Measurements from ENCODE around the gene MDM2. TPM values are rescaled to one million over a fixed set of nuclear protein-coding genes. Genes with fewer than 3 reads are reported as not detected.

Gene MDM2
- 10 to 100 TPM; 49.2 to 76.8 (median 74.6) TPM for polyA plus RNA-seq (ENCODE audit: insufficient read length in 3 of 3)
- long read RNA-seq, donor 1, full-length matches to known transcripts: 6 of 12 reads
- long read RNA-seq, donor 1, partial matches to known transcripts: 6 of 12 reads
- long read RNA-seq, donor 1, other reads (novel, unspliced or antisense): 0 of 12 reads
- long read RNA-seq, donor 2, full-length matches to known transcripts: 1 of 1 reads
- long read RNA-seq, donor 2, partial matches to known transcripts: 0 of 1 reads
- long read RNA-seq, donor 2, other reads (novel, unspliced or antisense): 0 of 1 reads
- long read RNA-seq, donor 3, full-length matches to known transcripts: 1 of 1 reads
- long read RNA-seq, donor 3, partial matches to known transcripts: 0 of 1 reads
- long read RNA-seq, donor 3, other reads (novel, unspliced or antisense): 0 of 1 reads
- long read RNA-seq, donor 4, full-length matches to known transcripts: 4 of 4 reads
- long read RNA-seq, donor 4, partial matches to known transcripts: 0 of 4 reads
- long read RNA-seq, donor 4, other reads (novel, unspliced or antisense): 0 of 4 reads
- long read RNA-seq, donor 5, full-length matches to known transcripts: 2 of 2 reads
- long read RNA-seq, donor 5, partial matches to known transcripts: 0 of 2 reads
- long read RNA-seq, donor 5, other reads (novel, unspliced or antisense): 0 of 2 reads
- long read RNA-seq, donor 6, full-length matches to known transcripts: 6 of 6 reads
- long read RNA-seq, donor 6, partial matches to known transcripts: 0 of 6 reads
- long read RNA-seq, donor 6, other reads (novel, unspliced or antisense): 0 of 6 reads
- long read RNA-seq, donor 7, full-length matches to known transcripts: 7 of 15 reads
- long read RNA-seq, donor 7, partial matches to known transcripts: 8 of 15 reads
- long read RNA-seq, donor 7, other reads (novel, unspliced or antisense): 0 of 15 reads
- long read RNA-seq, donor 8, full-length matches to known transcripts: 5 of 5 reads
- long read RNA-seq, donor 8, partial matches to known transcripts: 0 of 5 reads
- long read RNA-seq, donor 8, other reads (novel, unspliced or antisense): 0 of 5 reads
- long read RNA-seq, donor 9, full-length matches to known transcripts: 5 of 5 reads
- long read RNA-seq, donor 9, partial matches to known transcripts: 0 of 5 reads
- long read RNA-seq, donor 9, other reads (novel, unspliced or antisense): 0 of 5 reads
- long read RNA-seq, donor 10, full-length matches to known transcripts: 5 of 20 reads
- long read RNA-seq, donor 10, partial matches to known transcripts: 15 of 20 reads
- long read RNA-seq, donor 10, other reads (novel, unspliced or antisense): 0 of 20 reads
- long read RNA-seq, donor 11, full-length matches to known transcripts: 3 of 3 reads
- long read RNA-seq, donor 11, partial matches to known transcripts: 0 of 3 reads
- long read RNA-seq, donor 11, other reads (novel, unspliced or antisense): 0 of 3 reads
- long read RNA-seq, donor 12, full-length matches to known transcripts: 5 of 5 reads
- long read RNA-seq, donor 12, partial matches to known transcripts: 0 of 5 reads
- long read RNA-seq, donor 12, other reads (novel, unspliced or antisense): 0 of 5 reads
- long read RNA-seq, donor 13, full-length matches to known transcripts: 4 of 4 reads
- long read RNA-seq, donor 13, partial matches to known transcripts: 0 of 4 reads
- long read RNA-seq, donor 13, other reads (novel, unspliced or antisense): 0 of 4 reads
- long read RNA-seq, donor 14: 0 reads
- long read RNA-seq, donor 15, full-length matches to known transcripts: 7 of 19 reads
- long read RNA-seq, donor 15, partial matches to known transcripts: 12 of 19 reads
- long read RNA-seq, donor 15, other reads (novel, unspliced or antisense): 0 of 19 reads
- long read RNA-seq, donor 16, full-length matches to known transcripts: 3 of 10 reads
- long read RNA-seq, donor 16, partial matches to known transcripts: 7 of 10 reads
- long read RNA-seq, donor 16, other reads (novel, unspliced or antisense): 0 of 10 reads

DNA sequence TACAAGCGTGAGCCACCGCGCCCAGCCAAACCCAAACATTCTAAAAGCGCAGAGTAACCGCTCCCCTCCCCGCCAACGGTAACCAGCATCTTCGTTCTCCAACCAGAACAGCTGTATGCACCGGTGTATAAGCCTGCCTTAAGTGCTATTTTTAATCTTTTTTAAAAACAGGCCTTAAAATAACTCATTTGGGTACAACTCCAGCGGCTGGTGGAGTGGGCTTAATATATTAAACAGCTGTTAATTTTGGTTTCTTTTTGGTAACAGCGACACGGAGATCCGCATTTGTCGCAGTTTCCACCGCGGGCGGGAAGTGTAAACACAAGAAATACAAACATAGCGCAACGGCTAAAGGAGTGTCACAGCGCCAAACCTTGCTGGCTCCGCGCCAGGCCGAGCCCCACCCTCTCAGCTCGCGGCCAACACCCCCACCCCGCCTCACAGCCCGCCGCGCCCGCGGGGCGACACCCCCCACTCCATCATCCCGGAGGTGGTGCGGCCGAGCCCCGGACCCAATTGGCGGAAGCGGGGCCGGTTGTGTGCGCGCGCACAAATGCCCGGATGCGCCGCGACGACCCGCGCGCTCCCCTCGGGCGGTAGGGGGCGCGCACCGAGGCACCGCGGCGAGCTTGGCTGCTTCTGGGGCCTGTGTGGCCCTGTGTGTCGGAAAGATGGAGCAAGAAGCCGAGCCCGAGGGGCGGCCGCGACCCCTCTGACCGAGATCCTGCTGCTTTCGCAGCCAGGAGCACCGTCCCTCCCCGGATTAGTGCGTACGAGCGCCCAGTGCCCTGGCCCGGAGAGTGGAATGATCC is at the start of gene MDM2:
Gene MDM2, plus strand, starts transcription at position 602 of the 812 bp plus-strand sequence. CDS start 301 bp downstream, outside the sequence.
- DNase-seq: peak; percentile 91

DNA sequence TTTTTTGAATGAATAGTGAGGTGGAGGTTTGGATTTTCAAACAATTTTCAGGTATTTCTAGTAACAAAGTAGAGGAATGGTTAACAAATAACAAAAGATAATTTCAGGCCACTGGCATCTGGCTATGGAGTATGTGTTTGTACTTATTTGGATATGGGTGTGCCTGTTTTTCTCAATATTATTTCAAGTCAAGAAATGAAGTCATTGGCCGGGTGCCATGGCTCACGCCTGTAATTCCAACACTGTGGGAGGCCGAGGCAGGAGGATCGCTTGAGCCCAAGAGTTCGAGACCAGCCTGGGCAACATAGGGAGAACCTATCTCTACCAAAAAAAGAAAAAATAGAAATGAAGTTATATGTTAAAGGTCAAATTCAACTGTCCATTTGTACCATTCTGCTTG is 48.1 kb upstream of the MDM2 start:
- no peak for DNase-seq

DNA sequence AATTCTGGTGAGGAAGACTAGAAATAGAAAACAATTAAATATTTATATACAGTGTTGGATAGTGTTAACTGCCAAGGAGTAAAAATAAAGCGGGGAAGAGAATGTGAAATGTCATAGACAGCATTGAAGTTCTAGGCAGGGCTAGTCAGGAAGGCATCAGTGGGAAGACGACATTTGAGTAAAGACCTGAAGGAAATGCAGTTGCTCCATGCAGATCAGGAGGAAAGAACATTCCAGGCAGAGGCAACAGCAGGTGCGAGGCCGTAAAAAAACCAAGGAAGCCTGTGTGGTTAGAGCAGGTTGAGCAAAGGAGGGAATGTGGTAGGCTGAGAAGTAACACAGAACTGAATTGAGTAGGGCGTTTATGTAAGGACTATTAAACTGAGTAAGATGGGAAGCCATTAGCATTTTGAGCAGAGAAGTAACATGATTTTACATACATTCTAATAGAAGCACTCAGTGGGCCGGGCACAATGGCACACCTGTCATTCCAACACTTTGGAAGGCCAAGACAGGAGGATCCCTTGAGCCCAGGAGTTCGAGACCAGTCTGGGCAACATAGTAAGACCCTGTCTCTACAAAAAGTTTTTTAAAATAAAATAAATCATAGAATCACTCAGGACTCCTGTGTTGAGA is 47.1 kb upstream of the MDM2 start:
- DNase-seq: no peak

DNA sequence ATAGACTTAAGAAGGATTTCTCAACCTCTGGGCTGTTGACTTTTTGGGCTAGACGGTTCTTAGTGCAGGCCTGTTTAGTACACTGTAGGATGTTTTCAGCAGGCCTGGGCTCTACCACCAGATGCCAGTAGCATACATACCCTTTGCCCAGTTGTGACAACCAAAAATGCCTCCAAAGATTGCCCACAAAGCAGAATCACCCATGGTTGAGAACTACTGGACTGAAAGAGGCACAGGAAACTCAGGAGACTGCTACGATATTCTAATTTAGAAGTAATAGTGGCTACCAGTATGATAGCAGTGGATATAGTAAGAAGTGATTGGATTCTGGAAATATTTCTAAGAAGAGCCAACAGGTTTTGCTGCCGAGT is 46.5 kb upstream of the MDM2 start:
- no peak for DNase-seq

DNA sequence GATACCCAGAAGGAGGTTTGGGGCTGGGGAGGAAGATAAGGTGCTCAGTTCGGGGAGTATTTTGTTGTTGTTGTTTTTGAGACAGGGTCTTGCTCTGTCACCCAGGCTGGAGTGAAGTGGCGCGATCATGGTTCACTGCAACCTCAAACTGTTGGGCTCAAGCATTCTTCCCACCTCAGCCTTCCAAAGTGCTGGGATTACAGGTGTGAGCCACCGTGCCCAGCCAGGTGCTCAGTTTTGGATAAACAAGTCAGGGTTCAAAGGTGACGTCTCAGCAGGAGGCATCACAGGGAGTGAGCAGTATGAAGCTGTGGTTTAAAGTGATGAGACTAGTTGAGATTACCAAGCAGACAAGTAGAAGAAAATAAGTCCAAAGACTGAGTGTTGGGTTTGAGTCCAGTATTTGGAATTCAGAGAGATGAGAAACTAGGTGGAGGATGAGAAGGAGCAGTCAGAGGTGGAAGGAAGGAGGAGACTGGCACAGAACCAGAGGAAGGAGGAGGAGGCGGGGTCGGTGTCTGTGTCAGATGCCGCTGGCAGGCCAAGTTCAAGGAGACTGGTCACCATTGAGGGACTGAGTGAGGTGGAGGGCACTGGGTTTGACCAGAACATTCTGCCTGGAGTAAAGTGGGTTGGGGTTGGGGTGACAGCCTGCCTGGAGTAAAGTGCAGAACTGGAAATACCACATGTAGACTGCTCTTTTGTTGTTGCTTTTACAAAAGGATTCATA is 45.9 kb upstream of the MDM2 start:
- no peak for DNase-seq

DNA sequence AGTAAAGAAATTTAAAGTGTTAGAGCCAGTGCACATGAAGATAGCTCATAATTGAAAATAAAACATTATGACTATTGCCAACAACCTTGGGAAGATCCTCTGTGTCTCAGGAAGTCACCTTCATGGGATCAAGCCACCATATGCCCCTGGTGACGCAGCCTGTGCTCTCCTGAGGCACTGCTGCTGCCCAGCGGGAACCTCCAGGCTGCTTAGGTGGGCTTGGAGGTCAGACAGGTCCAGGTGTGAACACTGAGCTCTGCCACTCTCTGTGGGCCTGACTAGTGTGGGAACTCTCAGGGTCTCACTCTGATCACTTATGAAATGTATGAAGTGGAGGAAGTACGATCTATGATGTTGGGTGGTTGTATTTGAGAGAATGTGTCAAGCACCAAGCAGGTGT is 45.3 kb upstream of the MDM2 start:
- DNase-seq: no peak

DNA sequence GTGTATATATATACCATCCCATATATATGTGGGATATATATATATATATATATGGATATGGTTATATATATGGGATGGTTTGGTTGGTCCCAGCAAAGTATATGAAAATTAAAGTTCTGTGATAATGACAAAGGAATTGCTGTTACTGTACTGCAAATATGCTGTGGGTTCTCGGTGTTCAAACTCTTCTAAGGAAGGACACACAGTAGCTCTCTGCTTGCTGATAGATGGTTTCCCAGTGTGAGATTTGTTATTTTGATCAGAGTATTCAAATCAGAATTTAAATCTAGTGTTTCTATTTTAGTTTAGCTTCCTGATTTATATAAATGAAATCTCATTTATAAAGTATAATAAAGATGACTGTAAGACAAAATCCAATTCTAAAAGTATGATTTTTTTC is 42.3 kb upstream of the MDM2 start:
- DNase-seq: no peak

DNA sequence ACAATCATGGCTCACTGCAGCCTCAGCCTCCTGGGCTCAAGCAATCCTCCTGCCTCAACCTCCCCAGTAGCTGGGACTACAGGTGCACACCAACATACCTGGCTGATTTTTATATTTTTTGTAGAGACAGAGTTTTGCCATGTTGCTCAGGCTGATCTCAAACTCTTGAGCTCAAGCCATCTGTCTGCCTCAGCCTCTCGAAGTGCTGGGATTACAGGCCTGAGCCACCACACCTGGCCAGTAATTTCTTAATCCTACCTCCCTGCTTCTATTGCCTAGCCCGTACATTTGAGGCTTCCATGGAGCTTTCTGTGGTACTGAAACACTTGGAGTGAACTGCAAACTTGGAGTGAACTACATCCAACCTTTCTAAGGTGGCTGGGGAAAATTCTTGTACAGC is 41.3 kb upstream of the MDM2 start:
- no peak for DNase-seq

DNA sequence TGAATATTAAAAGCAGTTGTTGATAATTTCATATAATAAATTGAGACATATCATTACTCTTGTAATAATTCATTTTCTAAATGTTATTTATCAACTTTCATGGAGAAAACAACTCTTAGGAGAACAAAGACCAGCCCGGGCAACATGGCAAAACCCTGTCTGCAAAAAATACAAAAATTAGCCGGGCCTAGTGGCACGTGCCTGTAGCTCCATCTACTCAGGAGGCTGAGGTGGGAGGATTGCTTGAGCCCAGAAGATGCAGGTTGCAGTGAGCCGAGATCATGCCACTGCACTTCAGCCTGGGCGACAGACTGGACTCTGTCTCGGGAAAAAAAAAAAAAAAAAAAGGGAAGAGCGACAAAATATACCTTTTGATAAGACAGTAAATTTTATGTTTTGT is 40.8 kb upstream of the MDM2 start:
- no peak for DNase-seq

DNA sequence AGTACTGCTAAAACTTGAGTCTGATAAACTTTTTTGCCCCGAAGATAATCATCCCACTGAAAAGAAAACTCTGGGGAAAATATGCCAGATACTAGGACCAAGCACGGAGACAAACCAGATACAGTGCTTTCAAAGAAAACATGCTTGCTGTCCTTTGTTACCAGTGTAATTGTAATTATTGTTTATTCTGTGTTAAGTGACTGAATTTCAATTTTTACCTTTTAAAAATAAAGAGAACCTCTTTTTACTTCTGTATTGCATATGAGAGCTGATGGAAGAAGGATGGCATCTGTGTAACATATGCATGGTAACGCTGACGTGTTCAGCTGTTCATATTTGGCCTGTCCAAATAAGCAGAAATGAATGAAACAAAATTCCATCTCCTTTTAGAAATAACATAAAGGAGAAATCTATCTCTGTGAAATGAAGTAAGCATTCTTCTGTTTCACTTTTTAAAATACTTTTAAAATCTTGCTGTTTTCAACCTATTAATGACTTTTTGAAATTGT is 39.5 kb upstream of the MDM2 start:
- no peak for DNase-seq

DNA sequence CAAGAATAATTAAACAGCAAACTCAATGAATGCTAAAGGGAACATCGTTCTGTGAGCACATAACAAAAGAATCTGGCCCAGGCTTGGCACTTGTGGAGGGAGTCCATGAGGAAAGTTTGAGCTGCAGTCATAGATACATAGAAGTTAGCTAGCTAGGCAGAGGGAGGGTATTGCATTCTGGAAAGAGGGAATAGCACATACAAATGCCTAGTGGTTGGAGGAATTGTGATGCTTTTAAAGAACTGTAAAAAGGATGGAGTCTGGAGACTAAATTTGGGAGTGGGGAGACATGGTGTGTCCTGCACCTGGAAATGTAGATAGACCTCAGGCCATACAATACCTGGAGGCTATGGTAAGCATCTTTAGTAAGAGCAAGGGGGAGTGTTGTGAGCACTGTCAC is 38.0 kb upstream of the MDM2 start:
- DNase-seq: no peak

DNA sequence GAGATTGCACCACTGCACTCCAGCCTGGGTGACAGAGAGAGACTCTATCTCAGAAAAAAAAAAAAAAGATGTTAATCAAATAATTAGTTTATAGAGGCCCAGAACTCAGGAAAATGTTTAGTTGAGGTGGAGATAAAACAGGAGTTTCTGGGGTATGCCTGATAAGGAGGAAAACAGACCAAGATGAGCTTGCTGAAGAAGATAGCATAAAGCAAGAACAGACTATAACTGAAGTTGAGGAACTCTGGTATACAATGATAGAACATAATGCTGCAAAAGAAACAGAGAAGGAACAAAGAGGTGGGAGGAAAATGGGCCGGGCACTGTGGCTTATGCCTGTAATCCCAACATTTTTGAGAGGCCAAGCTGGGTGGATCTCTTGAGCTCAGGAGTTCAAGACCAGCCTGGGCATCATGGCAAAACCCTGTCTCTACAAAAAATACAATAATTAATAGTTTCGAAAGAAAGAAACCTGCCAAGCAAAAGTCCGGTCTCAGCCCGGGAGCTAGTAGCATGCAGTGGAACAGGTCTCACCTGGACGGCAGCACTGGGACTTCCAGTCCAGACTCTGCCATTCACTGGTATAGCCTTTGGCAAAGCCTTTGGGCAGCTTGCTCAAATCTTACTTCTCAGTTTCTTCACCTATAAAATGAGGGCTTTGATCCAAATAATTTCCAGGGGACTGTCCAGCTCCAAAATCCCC is 36.6 kb upstream of the MDM2 start:
- DNase-seq: no peak

DNA sequence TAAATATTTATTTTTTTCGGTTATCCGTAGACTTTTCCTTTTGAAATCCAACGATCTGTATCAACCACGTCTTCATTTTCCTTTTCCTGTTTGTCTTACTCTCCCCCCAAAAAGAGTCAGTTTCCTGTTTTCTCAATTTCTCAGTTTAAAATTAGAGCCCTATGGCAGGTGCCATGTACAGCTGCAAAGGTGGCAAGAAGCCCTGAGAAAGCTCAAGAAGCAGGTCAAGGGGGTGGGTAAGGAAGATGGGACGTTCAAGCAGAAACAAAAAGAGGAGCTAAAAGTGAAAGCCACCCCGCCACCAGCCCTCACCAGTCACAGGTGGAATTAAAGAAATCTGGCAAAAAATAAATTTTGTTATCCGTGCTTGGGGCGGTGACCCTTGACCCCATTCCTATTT is 35.3 kb upstream of the MDM2 start:
- no peak for DNase-seq

DNA sequence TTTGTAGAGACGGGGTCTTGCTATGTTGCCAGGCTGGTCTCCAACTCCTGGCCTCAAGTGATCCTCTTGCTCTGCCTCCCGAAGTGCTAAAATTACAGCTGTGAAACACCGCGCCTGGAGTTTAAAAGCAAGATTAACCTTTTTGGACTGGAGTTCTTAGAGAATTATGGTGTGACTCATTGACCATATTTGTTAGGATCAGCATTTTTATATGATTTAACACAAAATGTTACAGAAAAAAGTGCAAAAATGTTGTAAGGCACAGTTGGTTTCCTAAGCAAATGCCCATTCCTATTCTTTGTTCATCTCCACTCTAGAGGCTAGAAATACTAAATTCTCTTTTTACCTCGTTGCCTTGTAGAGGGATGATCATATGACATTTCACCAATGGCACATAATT is 34.4 kb upstream of the MDM2 start:
- no peak for DNase-seq

DNA sequence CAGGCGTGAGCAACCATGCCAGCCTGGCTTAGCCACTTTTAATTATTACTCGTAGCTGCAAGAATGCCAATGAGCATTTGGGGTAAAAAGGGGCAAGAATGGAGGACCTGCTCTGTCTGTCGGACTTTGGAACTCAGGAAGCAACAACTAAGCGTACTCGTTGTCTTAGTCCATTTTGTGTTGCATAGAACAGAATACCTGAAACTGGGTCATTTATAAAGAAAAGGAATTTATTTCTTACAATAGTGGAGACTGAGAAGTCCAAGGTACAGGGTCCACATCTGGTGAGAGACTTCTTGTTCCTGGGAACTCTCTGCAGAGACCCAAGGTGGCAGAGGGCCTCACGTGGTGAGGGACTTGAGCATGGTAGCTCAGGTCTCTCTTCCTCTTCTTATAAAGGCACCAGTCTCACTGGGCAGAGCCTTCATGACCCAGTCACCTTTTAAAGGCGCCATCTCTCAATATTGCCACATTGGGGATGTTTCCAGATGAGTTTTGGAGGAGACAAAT is 32.8 kb upstream of the MDM2 start:
- no peak for DNase-seq

DNA sequence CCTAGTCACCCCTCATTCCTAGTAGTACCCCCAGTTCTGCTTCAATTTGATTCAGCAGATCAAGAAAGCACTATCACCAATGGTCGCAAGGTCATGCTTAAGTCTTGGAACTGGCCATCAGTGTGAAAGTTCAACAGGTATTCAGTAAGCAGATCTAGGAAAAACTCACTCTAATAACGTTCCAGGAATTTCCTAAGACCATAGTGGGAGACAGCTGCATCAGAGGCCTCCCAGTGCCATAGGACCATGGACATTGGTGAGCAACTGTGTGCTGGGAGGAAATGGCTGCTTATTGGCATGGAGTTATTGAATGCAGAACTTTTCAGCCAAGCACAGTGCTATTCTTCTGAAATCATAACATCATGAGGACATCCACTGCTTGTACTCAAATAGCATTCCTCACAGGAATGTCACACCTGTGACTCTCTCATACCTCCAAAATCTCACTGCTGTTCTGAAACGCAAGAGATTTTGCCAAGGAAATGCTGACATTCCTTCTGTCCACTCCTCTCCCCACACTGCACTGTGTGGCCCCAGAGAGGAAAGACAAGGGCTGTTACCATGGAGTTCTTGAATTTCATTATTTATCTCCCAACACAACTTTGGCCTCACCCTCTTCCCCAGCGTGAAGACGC is 30.9 kb upstream of the MDM2 start:
- DNase-seq: no peak

DNA sequence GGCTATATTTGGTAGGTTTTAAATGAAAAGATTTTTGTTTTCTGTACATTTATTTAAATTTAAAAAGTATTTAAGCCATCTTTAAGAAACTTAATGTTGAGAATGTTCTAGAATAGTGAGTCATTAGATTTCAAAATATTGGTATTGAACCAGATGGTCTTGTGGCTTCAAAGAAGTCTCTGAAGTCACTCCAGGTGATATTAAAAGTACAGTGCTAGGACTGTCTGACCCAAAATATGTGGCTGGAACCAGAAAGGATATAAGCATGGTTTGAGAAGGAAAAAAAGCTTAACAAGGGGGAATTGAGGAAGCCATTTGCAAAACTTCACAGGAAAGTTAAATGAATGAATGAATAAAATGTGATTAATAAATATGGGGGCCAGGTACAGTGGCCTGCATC is 28.7 kb upstream of the MDM2 start:
- no peak for DNase-seq
